Suprapubic skin (tissue), 4 donors: Measurements from ENCODE around the gene CAPN10. TPM values are rescaled to one million over a fixed set of nuclear protein-coding genes. Genes with fewer than 3 reads are reported as not detected.

Source experiments
- DNase-seq, 2 donors: peaks; one replicate each; pipeline ENCODE4 v3.0.0-alpha.2; 2019; ENCODE audit warnings: low spot score in 2 of 2
- H3K27ac ChIP-seq: fragments of 200-600 bp; sonication (generic); one replicate; pipeline ENCODE4 v1.5.1; 2019
- H3K27me3 ChIP-seq: fragments of 200-600 bp; sonication (generic); one replicate; pipeline ENCODE4 v1.5.1; 2019
- H3K36me3 ChIP-seq: fragments of 200-600 bp; sonication (generic); one replicate; pipeline ENCODE4 v1.5.1; 2019
- H3K4me1 ChIP-seq: fragments of 200-600 bp; sonication (generic); one replicate; pipeline ENCODE4 v1.5.1; 2019
- H3K4me3 ChIP-seq: fragments of 200-600 bp; sonication (generic); one replicate; pipeline ENCODE4 v1.5.1; 2019; ENCODE audit warnings: mild to moderate bottlenecking
- H3K9me3 ChIP-seq: fragments of 200-600 bp; sonication (generic); one replicate; pipeline ENCODE4 v1.5.1; 2019
- CTCF ChIP-seq, 2 donors: fragments of 200-600 bp in 1 of 2; fragments of 450-650 bp in 1 of 2; sonication (generic) in 1 of 2; IDR thresholded peaks; one replicate each; pipeline ENCODE4 v1.5.1; 2016 to 2019; ENCODE audit warnings: antibody characterized with exemption in 2 of 2, mild to moderate bottlenecking in 1 of 2, moderate library complexity in 1 of 2
- EP300 ChIP-seq: sonication (generic); formaldehyde crosslinking; IDR thresholded peaks from one replicate; pipeline ENCODE4 v1.6.1; 2017; ENCODE audit warnings: antibody characterized with exemption
- POLR2A ChIP-seq, 2 donors: fragments of 450-650 bp; IDR thresholded peaks; one replicate each; pipeline ENCODE4 v1.6.1; 2017; ENCODE audit warnings: antibody characterized with exemption in 2 of 2, mild to moderate bottlenecking in 2 of 2, moderate library complexity in 2 of 2
- POLR2AphosphoS5 ChIP-seq, 3 donors: sonication (generic); formaldehyde crosslinking; IDR thresholded peaks; one replicate each; pipeline ENCODE4 v1.6.1; 2017; ENCODE audit warnings: antibody characterized with exemption in 3 of 3
- WGBS: methylation state at CpG from one replicate; pipeline ENCODE4 v1.1.5; 2018; 5-methylcytosine and 5-hydroxymethylcytosine counted together
- total RNA-seq, 4 donors: library from RNA; depleted of rRNA; stranded (reverse); fragments of >200 nt; gene quantifications; one replicate each; pipeline ENCODE4 v1.1.0, GENCODE V29; 2016

Gene CAPN10
- total RNA-seq, 4 donors from 2014 or later = 31.3 to 73.6 (median 37.9) TPM

- Histone ChIP-seq H3K4me3 (no peak overlapping the region), H3K36me3 (peaks cover 61% of the 10 kb centered on the region), H3K9me3 (no peaks in the 10 kb centered on the region), H3K27ac (no peak overlapping the region), H3K27me3 (no peaks in the 10 kb centered on the region), H3K4me1 (peaks cover 57% of the 10 kb centered on the region)
- WGBS = 87% methylated on average over 9 of the region's 26 CpGs
- DNase-seq = no peak
- no peak for TF ChIP-seq CTCF (IDR thresholded peaks at IDR 0.05)
- TF ChIP-seq POLR2A (IDR thresholded peaks at IDR 0.05) = no peak
- TF ChIP-seq POLR2AphosphoS5 (IDR thresholded peaks at IDR 0.05) = no peak
- TF ChIP-seq EP300 = no peak
These were observed 9.0 kb upstream of the CAPN10 start for GRCh38 chr2:240577281-240578109.

GRCh38 chr2:240578110-240578450, 8.5 kb upstream of the CAPN10 start:
- H3K4me1 ChIP-seq = peaks cover 57% of the 10 kb centered on the region
- no peaks in the 10 kb centered on the region for H3K9me3 ChIP-seq
- H3K27ac ChIP-seq = no peak overlapping the region
- peaks cover 55% of the 10 kb centered on the region for H3K36me3 ChIP-seq
- DNase-seq = no peak
- H3K4me3 ChIP-seq = no peak overlapping the region
- TF ChIP-seq POLR2AphosphoS5 (IDR thresholded peaks at IDR 0.05) (no peak), POLR2A (IDR thresholded peaks at IDR 0.05) (no peak), EP300 (no peak), CTCF (IDR thresholded peaks at IDR 0.05) (no peak)
- H3K27me3 ChIP-seq = no peaks in the 10 kb centered on the region
- WGBS = 77% methylated on average over 9 of the region's 9 CpGs

DNA sequence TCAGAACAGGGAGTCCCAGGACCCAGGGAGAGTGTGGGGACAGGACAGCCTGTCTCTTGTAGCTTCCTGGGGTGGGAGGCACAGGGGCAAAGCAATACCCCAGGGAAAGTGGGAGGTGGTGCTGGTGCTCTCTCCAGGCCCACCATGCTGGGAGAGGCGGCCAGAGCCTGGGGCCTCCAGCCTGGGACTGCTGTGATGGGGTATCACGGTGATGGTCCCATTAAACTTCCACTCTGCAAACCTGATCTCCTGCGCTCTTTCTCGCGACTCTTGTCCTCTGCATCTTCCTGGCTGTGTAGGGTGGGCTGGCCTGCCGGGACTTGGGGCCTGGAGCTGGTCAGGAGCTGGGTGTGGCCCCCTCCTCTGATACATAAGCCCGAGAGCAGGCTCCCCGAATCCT, 8.0 kb upstream of the CAPN10 start:
- Histone ChIP-seq H3K4me3 (no peak overlapping the region), H3K27ac (peak overlapping the region; percentile 78), H3K4me1 (peaks cover 57% of the 10 kb centered on the region), H3K36me3 (peaks cover 51% of the 10 kb centered on the region), H3K27me3 (no peaks in the 10 kb centered on the region), H3K9me3 (no peaks in the 10 kb centered on the region)
- DNase-seq = no peak
- WGBS = 89% methylated on average over 6 of the region's 8 CpGs
- TF ChIP-seq POLR2A (IDR thresholded peaks at IDR 0.05) = no peak
- no peak for TF ChIP-seq POLR2AphosphoS5 (IDR thresholded peaks at IDR 0.05)
- no peak for TF ChIP-seq EP300
- no peak for TF ChIP-seq CTCF (IDR thresholded peaks at IDR 0.05)

GRCh38 chr2:240579071-240579762, 7.3 kb upstream of the CAPN10 start:
- Histone ChIP-seq H3K36me3 (peaks cover 44% of the 10 kb centered on the region), H3K4me1 (peaks cover 65% of the 10 kb centered on the region), H3K27ac (peak overlapping the region; percentile 78), H3K9me3 (no peaks in the 10 kb centered on the region), H3K27me3 (no peaks in the 10 kb centered on the region), H3K4me3 (no peak overlapping the region)
- TF ChIP-seq POLR2AphosphoS5 (IDR thresholded peaks at IDR 0.05) (no peak), CTCF (IDR thresholded peaks at IDR 0.05) (no peak), POLR2A (IDR thresholded peaks at IDR 0.05) (no peak), EP300 (no peak)
- no peak for DNase-seq
- 81% methylated on average over 8 of the region's 12 CpGs for WGBS
